ENCODE results near the gene SCFD2. TPM values are rescaled to one million over a fixed set of nuclear protein-coding genes. Genes with fewer than 3 reads are reported as not detected.
"Not testable (repeated sequence)": the region's sequence is repeated elsewhere in the genome, so short reads cannot be mapped to it uniquely, and the experiment has no call there.

The SCFD2 gene
- polyA plus RNA-seq, 1 donor, result 8.2 TPM

DNA sequence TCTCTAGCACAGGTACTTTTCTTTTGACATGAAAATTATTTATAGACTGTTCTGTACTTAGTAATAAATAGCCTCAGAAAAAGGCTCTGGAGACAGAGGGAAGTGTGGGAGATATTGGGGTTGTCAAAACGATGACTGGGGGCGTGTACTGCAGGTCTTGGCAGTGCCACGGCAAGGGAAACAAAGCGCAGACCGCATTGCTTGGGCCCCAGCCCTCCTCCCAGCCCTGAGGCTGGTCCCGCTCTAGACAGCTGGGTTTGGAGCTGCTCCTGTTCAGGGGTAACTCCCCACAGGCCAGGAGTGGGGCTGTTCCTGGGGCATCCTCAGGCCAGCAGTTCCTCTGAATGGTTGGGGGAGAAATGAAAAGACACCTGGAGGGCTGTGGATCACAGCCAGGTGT, 372.1 kb downstream of the SCFD2 start:
- no CpG with 5 or more reads among the region's 6 CpGs for WGBS (ENCODE audit: insufficient coverage, low lambda C conversion rate)
- Histone ChIP-seq H3K27ac (ENCODE audit: low read length) (no peak overlapping the region), H3K4me1 (ENCODE audit: control insufficient read depth, insufficient read depth, low read length) (peaks cover 3% of the 10 kb centered on the region), H3K27me3 (ENCODE audit: control insufficient read depth, insufficient read depth, low read length) (no peaks in the 10 kb centered on the region), H3K9me3 (ENCODE audit: control insufficient read depth, low read depth, low read length) (peaks cover 12% of the 10 kb centered on the region), H3K4me3 (ENCODE audit: low read length) (no peak overlapping the region), H3K36me3 (ENCODE audit: control insufficient read depth, insufficient read depth, low read length) (no peaks in the 10 kb centered on the region)
- DNase-seq, result no peak

DNA sequence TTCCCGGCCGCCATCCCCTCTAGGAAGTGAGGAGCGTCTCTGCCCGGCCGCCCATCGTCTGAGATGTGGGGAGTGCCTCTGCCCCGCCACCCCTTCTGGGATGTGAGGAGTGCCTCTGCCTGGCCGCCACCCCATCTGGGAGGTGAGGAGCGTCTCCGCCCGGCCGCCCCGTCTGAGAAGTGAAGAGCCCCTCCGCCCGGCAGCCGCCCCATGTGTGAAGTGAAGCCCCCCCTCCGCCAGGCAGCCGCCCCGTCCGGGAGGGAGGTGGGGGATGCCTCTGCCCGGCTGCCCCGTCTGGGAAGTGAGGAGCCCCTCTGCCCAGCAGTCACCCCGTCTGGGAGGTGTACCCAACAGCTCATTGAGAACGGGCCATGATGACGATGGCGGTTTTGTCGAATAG, 373.3 kb downstream of the SCFD2 start:
- not testable (repeated sequence) for H3K36me3 ChIP-seq (ENCODE audit: control insufficient read depth, insufficient read depth, low read length); H3K4me1 ChIP-seq (ENCODE audit: control insufficient read depth, insufficient read depth, low read length); H3K27me3 ChIP-seq (ENCODE audit: control insufficient read depth, insufficient read depth, low read length); H3K4me3 ChIP-seq (ENCODE audit: low read length); H3K27ac ChIP-seq (ENCODE audit: low read length); DNase-seq
- peaks cover 12% of the 10 kb centered on the region for H3K9me3 ChIP-seq (ENCODE audit: control insufficient read depth, low read depth, low read length)
- no CpG with 5 or more reads among the region's 27 CpGs for whole genome bisulfite sequencing (ENCODE audit: insufficient coverage, low lambda C conversion rate)

GRCh38 chr4:52991472-52991871, 374.4 kb downstream of the SCFD2 start:
- Histone ChIP-seq H3K4me1 (ENCODE audit: control insufficient read depth, insufficient read depth, low read length) (no peaks in the 10 kb centered on the region), H3K27ac (ENCODE audit: low read length) (no peak overlapping the region), H3K4me3 (ENCODE audit: low read length) (no peak overlapping the region), H3K27me3 (ENCODE audit: control insufficient read depth, insufficient read depth, low read length) (no peaks in the 10 kb centered on the region), H3K9me3 (ENCODE audit: control insufficient read depth, low read depth, low read length) (peaks cover 12% of the 10 kb centered on the region), H3K36me3 (ENCODE audit: control insufficient read depth, insufficient read depth, low read length) (no peaks in the 10 kb centered on the region)
- no peak for DNase-seq

DNA sequence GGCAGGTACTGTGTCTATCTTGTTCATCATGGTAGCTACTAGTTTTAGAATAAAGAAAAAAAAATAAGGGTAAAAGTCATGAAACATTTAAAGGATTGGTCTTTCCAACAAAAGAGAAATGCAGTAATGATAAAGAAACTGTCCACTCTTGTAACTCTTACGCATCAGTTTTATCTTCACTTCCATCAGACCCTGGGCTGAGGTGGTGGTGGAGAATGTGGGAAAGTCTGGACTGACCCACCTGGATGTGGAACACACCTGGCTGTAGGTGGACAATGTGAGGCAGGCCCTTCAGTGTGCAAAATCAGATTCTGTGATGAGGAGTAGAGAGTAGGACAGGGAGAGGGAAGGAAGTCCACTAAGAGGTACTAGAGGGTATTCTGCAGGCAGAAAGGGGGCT, 375.2 kb downstream of the SCFD2 start:
- no peaks in the 10 kb centered on the region for H3K36me3 ChIP-seq (ENCODE audit: control insufficient read depth, insufficient read depth, low read length)
- no peak overlapping the region for H3K27ac ChIP-seq (ENCODE audit: low read length)
- no CpG with 5 or more reads among the region's 1 CpG for WGBS (ENCODE audit: insufficient coverage, low lambda C conversion rate)
- H3K4me3 ChIP-seq (ENCODE audit: low read length), result no peak overlapping the region
- no peaks in the 10 kb centered on the region for H3K27me3 ChIP-seq (ENCODE audit: control insufficient read depth, insufficient read depth, low read length)
- H3K9me3 ChIP-seq (ENCODE audit: control insufficient read depth, low read depth, low read length), result peaks cover 12% of the 10 kb centered on the region
- no peaks in the 10 kb centered on the region for H3K4me1 ChIP-seq (ENCODE audit: control insufficient read depth, insufficient read depth, low read length)
- no peak for DNase-seq

DNA sequence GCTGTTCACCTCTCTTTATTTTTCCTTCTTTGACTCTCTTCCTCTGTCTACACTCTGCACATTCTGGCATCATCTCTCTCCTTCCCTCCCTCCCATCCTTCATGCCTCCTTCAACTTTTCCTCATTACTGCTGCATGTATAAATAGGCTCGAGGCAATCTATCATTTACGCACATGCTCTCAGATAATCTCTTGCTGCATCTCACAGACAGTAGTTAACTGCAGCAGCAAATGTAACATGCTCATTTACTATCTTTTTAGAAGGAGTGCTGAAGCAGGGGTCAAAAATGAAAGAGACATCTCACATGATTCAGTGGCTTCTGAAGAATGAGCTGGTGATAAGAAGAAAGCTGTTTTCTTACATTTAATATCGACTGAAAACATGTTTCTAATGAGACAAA, 376.0 kb downstream of the SCFD2 start:
- Histone ChIP-seq H3K9me3 (ENCODE audit: control insufficient read depth, low read depth, low read length) (peaks cover 12% of the 10 kb centered on the region), H3K27me3 (ENCODE audit: control insufficient read depth, insufficient read depth, low read length) (no peaks in the 10 kb centered on the region), H3K36me3 (ENCODE audit: control insufficient read depth, insufficient read depth, low read length) (no peaks in the 10 kb centered on the region), H3K27ac (ENCODE audit: low read length) (no peak overlapping the region), H3K4me3 (ENCODE audit: low read length) (no peak overlapping the region), H3K4me1 (ENCODE audit: control insufficient read depth, insufficient read depth, low read length) (no peaks in the 10 kb centered on the region)
- no peak for DNase-seq
- WGBS (ENCODE audit: insufficient coverage, low lambda C conversion rate), result 50% methylated on average over 2 of the region's 3 CpGs

- Histone ChIP-seq H3K4me3 (ENCODE audit: low read length) (no peak overlapping the region), H3K4me1 (ENCODE audit: control insufficient read depth, insufficient read depth, low read length) (no peaks in the 10 kb centered on the region), H3K36me3 (ENCODE audit: control insufficient read depth, insufficient read depth, low read length) (no peaks in the 10 kb centered on the region), H3K9me3 (ENCODE audit: control insufficient read depth, low read depth, low read length) (peaks cover 10% of the 10 kb centered on the region), H3K27ac (ENCODE audit: low read length) (no peak overlapping the region), H3K27me3 (ENCODE audit: control insufficient read depth, insufficient read depth, low read length) (no peaks in the 10 kb centered on the region)
- 86% methylated on average over 1 of the region's 5 CpGs for WGBS (ENCODE audit: insufficient coverage, low lambda C conversion rate)
- DNase-seq, result no peak
Measured at GRCh38 chr4:52987392-52988056, 378.3 kb downstream of the SCFD2 start.

DNA sequence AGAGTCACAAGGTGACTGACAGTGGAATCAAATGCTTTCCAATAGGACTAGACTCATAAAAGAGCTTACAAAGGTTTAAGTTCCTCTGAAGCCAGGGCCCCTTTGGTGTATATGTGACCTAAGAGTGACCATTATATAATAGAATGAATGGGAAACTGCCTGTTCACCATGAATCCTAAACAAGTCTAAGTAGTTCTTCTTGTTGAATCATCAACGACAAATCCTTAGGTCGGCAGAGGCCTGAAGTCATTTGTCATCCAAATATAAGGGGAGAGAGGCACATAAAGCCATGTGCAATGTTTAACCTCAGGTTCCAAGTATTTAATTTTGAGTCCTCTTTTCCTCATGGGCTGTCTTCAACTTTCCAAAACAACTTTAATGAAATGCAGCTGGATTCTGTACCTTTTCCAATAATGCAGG, 381.4 kb downstream of the SCFD2 start:
- Histone ChIP-seq H3K36me3 (ENCODE audit: control insufficient read depth, insufficient read depth, low read length) (no peaks in the 10 kb centered on the region), H3K9me3 (ENCODE audit: control insufficient read depth, low read depth, low read length) (no peaks in the 10 kb centered on the region), H3K27me3 (ENCODE audit: control insufficient read depth, insufficient read depth, low read length) (no peaks in the 10 kb centered on the region), H3K27ac (ENCODE audit: low read length) (no peak overlapping the region), H3K4me3 (ENCODE audit: low read length) (no peak overlapping the region), H3K4me1 (ENCODE audit: control insufficient read depth, insufficient read depth, low read length) (no peaks in the 10 kb centered on the region)
- DNase-seq, result no peak
- no CpG with 5 or more reads among the region's 2 CpGs for WGBS (ENCODE audit: insufficient coverage, low lambda C conversion rate)

GRCh38 chr4:52983563-52984303, 382.1 kb downstream of the SCFD2 start:
- Histone ChIP-seq H3K4me3 (ENCODE audit: low read length) (no peak overlapping the region), H3K9me3 (ENCODE audit: control insufficient read depth, low read depth, low read length) (no peaks in the 10 kb centered on the region), H3K36me3 (ENCODE audit: control insufficient read depth, insufficient read depth, low read length) (no peaks in the 10 kb centered on the region), H3K4me1 (ENCODE audit: control insufficient read depth, insufficient read depth, low read length) (no peaks in the 10 kb centered on the region), H3K27ac (ENCODE audit: low read length) (no peak overlapping the region), H3K27me3 (ENCODE audit: control insufficient read depth, insufficient read depth, low read length) (no peaks in the 10 kb centered on the region)
- WGBS (ENCODE audit: insufficient coverage, low lambda C conversion rate), result no CpG with 5 or more reads among the region's 1 CpG
- peak in 1 of 2 donors; percentile 41 for DNase-seq

DNA sequence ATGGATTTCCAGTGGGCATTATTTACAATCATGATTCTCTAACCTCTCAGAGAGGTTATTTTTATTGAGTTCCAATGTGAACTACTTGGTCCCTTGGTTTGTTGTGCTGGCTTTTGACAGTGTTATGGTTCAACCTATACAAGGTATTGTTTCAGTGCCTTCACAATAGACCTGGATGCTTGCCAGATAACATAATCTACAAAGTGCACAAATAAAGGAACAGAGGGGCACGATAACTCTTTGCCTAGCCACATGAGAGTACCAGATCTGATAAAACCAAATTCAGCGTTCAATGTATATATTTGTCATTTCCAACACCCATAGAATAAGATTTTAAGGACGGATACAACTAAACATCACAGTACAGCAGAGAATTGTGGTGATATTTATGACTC, 382.9 kb downstream of the SCFD2 start:
- WGBS (ENCODE audit: insufficient coverage, low lambda C conversion rate), result 50% methylated on average over 1 of the region's 3 CpGs

GRCh38 chr4:52982255-52982945, 383.5 kb downstream of the SCFD2 start:
- no CpG with 5 or more reads among the region's 2 CpGs for WGBS (ENCODE audit: insufficient coverage, low lambda C conversion rate)
- peak; percentile 37 to 55 for DNase-seq
- H3K4me3 ChIP-seq (ENCODE audit: low read length), result no peak overlapping the region
- no peaks in the 10 kb centered on the region for H3K27me3 ChIP-seq (ENCODE audit: control insufficient read depth, insufficient read depth, low read length)
- no peaks in the 10 kb centered on the region for H3K36me3 ChIP-seq (ENCODE audit: control insufficient read depth, insufficient read depth, low read length)
- H3K9me3 ChIP-seq (ENCODE audit: control insufficient read depth, low read depth, low read length), result no peaks in the 10 kb centered on the region
- no peak overlapping the region for H3K27ac ChIP-seq (ENCODE audit: low read length)
- H3K4me1 ChIP-seq (ENCODE audit: control insufficient read depth, insufficient read depth, low read length), result no peaks in the 10 kb centered on the region

More for the DNA sequence above, 382.9 kb downstream of the SCFD2 start:
- Histone ChIP-seq H3K4me1 (ENCODE audit: control insufficient read depth, insufficient read depth, low read length) (no peaks in the 10 kb centered on the region), H3K27ac (ENCODE audit: low read length) (no peak overlapping the region), H3K27me3 (ENCODE audit: control insufficient read depth, insufficient read depth, low read length) (no peaks in the 10 kb centered on the region), H3K36me3 (ENCODE audit: control insufficient read depth, insufficient read depth, low read length) (no peaks in the 10 kb centered on the region), H3K9me3 (ENCODE audit: control insufficient read depth, low read depth, low read length) (no peaks in the 10 kb centered on the region), H3K4me3 (ENCODE audit: low read length) (no peak overlapping the region)
- DNase-seq, result no peak
